Measurements from ENCODE around the gene S100A16.
"Not testable (repeated sequence)": the region's sequence is repeated elsewhere in the genome, so short reads cannot be mapped to it uniquely, and the experiment has no call there.

Gene S100A16

DNA sequence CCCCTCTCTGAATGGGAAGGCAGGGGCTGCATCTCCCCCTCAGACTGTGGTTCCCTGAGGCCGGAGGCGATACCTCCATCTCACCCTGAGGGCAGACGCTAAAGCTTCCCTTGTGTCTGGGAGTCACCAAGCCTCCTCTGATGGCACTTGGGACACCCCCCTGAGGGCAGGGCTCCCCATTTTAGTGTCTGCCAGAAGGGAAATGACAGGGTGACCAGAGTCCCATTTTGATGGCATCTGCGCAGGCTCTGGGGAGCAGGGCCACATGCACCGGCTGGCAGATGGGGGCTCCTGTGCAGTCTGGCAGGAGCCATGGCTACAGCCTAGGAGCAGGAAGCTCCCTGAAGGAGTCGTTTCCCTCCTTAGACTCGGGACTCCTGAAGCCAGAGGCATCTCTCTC is 48.9 kb downstream of the S100A16 start:
- Histone ChIP-seq H3K9me3 (ENCODE audit: insufficient read depth, low read depth, low read length) (no peaks in the 10 kb centered on the region), H3K4me2 (ENCODE audit: low read depth, low read length, poor library complexity, severe bottlenecking) (no peak overlapping the region), H4K20me1 (ENCODE audit: insufficient read depth, low read length, poor library complexity, severe bottlenecking) (no peaks in the 10 kb centered on the region), H3K36me3 (ENCODE audit: insufficient read depth, low read length) (no peaks in the 10 kb centered on the region), H3K9me2 (replicated peaks; ENCODE audit: low read depth, low read length) (no peaks in the 10 kb centered on the region), H2AFZ (ENCODE audit: low read length) (no peak overlapping the region), H3K4me3 (ENCODE audit: low read length, poor library complexity, severe bottlenecking) (no peak overlapping the region), H3K79me2 (ENCODE audit: insufficient read depth, low read length) (no peaks in the 10 kb centered on the region), H3K9ac (ENCODE audit: low read depth, low read length, poor library complexity, severe bottlenecking) (no peak overlapping the region), H3K4me1 (ENCODE audit: insufficient read depth, low read length, poor library complexity, severe bottlenecking) (peaks cover 32% of the 10 kb centered on the region), H3F3A (ENCODE audit: low read depth) (no peaks in the 10 kb centered on the region), H3K27me3 (ENCODE audit: insufficient read depth, low read length, poor library complexity, severe bottlenecking) (no peaks in the 10 kb centered on the region)
- TF ChIP-seq EZH2phosphoT487 (IDR thresholded peaks at IDR 0.05; ENCODE audit: borderline replicate concordance) = no peak
- TF ChIP-seq, protein P1, sequence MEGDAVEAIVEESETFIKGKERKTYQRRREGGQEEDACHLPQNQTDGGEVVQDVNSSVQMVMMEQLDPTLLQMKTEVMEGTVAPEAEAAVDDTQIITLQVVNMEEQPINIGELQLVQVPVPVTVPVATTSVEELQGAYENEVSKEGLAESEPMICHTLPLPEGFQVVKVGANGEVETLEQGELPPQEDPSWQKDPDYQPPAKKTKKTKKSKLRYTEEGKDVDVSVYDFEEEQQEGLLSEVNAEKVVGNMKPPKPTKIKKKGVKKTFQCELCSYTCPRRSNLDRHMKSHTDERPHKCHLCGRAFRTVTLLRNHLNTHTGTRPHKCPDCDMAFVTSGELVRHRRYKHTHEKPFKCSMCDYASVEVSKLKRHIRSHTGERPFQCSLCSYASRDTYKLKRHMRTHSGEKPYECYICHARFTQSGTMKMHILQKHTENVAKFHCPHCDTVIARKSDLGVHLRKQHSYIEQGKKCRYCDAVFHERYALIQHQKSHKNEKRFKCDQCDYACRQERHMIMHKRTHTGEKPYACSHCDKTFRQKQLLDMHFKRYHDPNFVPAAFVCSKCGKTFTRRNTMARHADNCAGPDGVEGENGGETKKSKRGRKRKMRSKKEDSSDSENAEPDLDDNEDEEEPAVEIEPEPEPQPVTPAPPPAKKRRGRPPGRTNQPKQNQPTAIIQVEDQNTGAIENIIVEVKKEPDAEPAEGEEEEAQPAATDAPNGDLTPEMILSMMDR (conservative IDR thresholded peaks at IDR 0.05; ENCODE audit: low read length) = no peak

GRCh38 chr1:153563483-153563901 is 49.4 kb downstream of the S100A16 start:
- no peak for TF ChIP-seq EZH2phosphoT487 (IDR thresholded peaks at IDR 0.05; ENCODE audit: borderline replicate concordance)
- TF ChIP-seq, protein P1 (conservative IDR thresholded peaks at IDR 0.05; ENCODE audit: low read length) = no peak
- no peaks in the 10 kb centered on the region for H3K79me2 ChIP-seq (ENCODE audit: insufficient read depth, low read length)
- no peaks in the 10 kb centered on the region for H3K9me2 ChIP-seq (replicated peaks; ENCODE audit: low read depth, low read length)
- H3K4me2 ChIP-seq (ENCODE audit: low read depth, low read length, poor library complexity, severe bottlenecking) = no peak overlapping the region
- peaks cover 28% of the 10 kb centered on the region for H3K4me1 ChIP-seq (ENCODE audit: insufficient read depth, low read length, poor library complexity, severe bottlenecking)
- no peak overlapping the region for H2AFZ ChIP-seq (ENCODE audit: low read length)
- no peak overlapping the region for H3K4me3 ChIP-seq (ENCODE audit: low read length, poor library complexity, severe bottlenecking)
- H3K36me3 ChIP-seq (ENCODE audit: insufficient read depth, low read length) = no peaks in the 10 kb centered on the region
- H3K27me3 ChIP-seq (ENCODE audit: insufficient read depth, low read length, poor library complexity, severe bottlenecking) = no peaks in the 10 kb centered on the region
- H3F3A ChIP-seq (ENCODE audit: low read depth) = no peaks in the 10 kb centered on the region
- H3K9ac ChIP-seq (ENCODE audit: low read depth, low read length, poor library complexity, severe bottlenecking) = no peak overlapping the region
- no peaks in the 10 kb centered on the region for H4K20me1 ChIP-seq (ENCODE audit: insufficient read depth, low read length, poor library complexity, severe bottlenecking)
- H3K9me3 ChIP-seq (ENCODE audit: insufficient read depth, low read depth, low read length) = no peaks in the 10 kb centered on the region

- not testable (repeated sequence) for H3K4me3 ChIP-seq (ENCODE audit: low read length, poor library complexity, severe bottlenecking); H3K9me3 ChIP-seq (ENCODE audit: insufficient read depth, low read depth, low read length); H3K36me3 ChIP-seq (ENCODE audit: insufficient read depth, low read length); H3K27me3 ChIP-seq (ENCODE audit: insufficient read depth, low read length, poor library complexity, severe bottlenecking); H3K4me2 ChIP-seq (ENCODE audit: low read depth, low read length, poor library complexity, severe bottlenecking); H3K9me2 ChIP-seq (replicated peaks; ENCODE audit: low read depth, low read length); H2AFZ ChIP-seq (ENCODE audit: low read length); H3F3A ChIP-seq (ENCODE audit: low read depth); H3K79me2 ChIP-seq (ENCODE audit: insufficient read depth, low read length); H3K9ac ChIP-seq (ENCODE audit: low read depth, low read length, poor library complexity, severe bottlenecking); H4K20me1 ChIP-seq (ENCODE audit: insufficient read depth, low read length, poor library complexity, severe bottlenecking)
- peaks cover 16% of the 10 kb centered on the region for H3K4me1 ChIP-seq (ENCODE audit: insufficient read depth, low read length, poor library complexity, severe bottlenecking)
Measured at GRCh38 chr1:153562021-153562420, 50.9 kb downstream of the S100A16 start.

DNA sequence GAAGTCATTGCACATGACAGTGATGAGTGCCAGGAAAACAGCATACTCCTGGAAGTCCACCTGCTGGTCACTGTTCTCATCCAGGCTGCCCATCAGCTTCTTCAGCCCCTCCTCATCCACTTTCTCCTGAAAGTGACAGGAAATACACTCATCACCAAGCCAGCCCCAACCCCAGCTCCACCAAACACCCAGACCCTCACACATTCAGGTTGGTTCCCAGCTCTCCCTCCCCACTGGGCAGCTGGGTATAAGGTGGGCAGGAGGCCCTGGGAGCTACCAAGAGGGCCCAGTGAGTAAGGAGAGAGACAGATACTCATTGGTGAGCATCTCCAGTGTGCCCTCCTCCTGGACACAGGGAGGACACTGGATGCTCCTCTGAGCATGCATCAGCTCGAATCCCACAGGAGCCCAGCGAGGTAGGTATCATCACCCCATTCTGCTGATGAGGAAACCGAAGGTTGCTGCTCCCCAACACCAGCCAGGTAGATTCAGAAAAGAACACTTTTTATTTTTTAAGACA is 51.4 kb downstream of the S100A16 start:
- no peaks in the 10 kb centered on the region for H3F3A ChIP-seq (ENCODE audit: low read depth)
- H3K4me1 ChIP-seq (ENCODE audit: insufficient read depth, low read length, poor library complexity, severe bottlenecking) = peaks cover 11% of the 10 kb centered on the region
- no peak overlapping the region for H3K4me3 ChIP-seq (ENCODE audit: low read length, poor library complexity, severe bottlenecking)
- H3K36me3 ChIP-seq (ENCODE audit: insufficient read depth, low read length) = no peaks in the 10 kb centered on the region
- no peaks in the 10 kb centered on the region for H4K20me1 ChIP-seq (ENCODE audit: insufficient read depth, low read length, poor library complexity, severe bottlenecking)
- no peaks in the 10 kb centered on the region for H3K9me3 ChIP-seq (ENCODE audit: insufficient read depth, low read depth, low read length)
- no peak overlapping the region for H3K4me2 ChIP-seq (ENCODE audit: low read depth, low read length, poor library complexity, severe bottlenecking)
- H3K79me2 ChIP-seq (ENCODE audit: insufficient read depth, low read length) = no peaks in the 10 kb centered on the region
- no peak overlapping the region for H3K9ac ChIP-seq (ENCODE audit: low read depth, low read length, poor library complexity, severe bottlenecking)
- H2AFZ ChIP-seq (ENCODE audit: low read length) = no peak overlapping the region
- no peak for TF ChIP-seq EZH2phosphoT487 (IDR thresholded peaks at IDR 0.05; ENCODE audit: borderline replicate concordance)
- TF ChIP-seq, protein P1 (conservative IDR thresholded peaks at IDR 0.05; ENCODE audit: low read length) = no peak
- no peaks in the 10 kb centered on the region for H3K9me2 ChIP-seq (replicated peaks; ENCODE audit: low read depth, low read length)
- H3K27me3 ChIP-seq (ENCODE audit: insufficient read depth, low read length, poor library complexity, severe bottlenecking) = no peaks in the 10 kb centered on the region
